ENCODE results near the gene SRSF4. TPM values are rescaled to one million over a fixed set of nuclear protein-coding genes. Genes with fewer than 3 reads are reported as not detected.

SRSF4 gene
- total and polyA plus RNA-seq, 2 of the 8 experiments (the other 6 are each of a cell fraction or from before 2014, with no cell fraction given), result 34.9 to 86.5 TPM

DNA sequence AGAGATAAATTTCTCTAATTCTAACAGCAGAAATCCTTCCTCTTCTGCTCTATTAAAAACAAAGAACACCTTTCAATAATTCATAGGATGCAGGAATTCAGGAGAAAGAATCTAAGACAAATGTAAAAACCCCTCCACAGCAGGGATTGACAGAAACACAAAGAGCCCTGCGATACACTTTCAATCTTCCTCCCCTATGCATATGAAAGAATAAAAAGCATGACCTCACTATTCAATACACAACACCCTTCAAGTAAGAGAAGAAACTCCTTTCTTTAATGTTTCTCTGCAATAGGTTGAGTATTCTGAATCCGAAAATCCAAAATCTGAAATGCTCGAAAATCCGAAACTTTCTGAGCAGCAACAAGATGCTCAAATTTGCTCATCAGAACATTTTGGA is 17.1 kb downstream of the SRSF4 start:
- FAIRE-seq (no peak), DNase-seq (ENCODE audit: low read depth in 1 of 2, low spot score in 2 of 2) (peak in 1 of 2 experiments; percentile 13)
- H3K4me1 ChIP-seq (replicated peaks in 1 of 4; ENCODE audit: control insufficient read depth in 3 of 4, insufficient read depth in 4 of 4, low read length in 3 of 4), result peaks cover 15 to 37% (median 20%) of the 10 kb centered on the region in 4 experiments
- peaks cover 0 to 11% of the 10 kb centered on the region in 2 experiments for H4K20me1 ChIP-seq (replicated peaks in 1 of 2; ENCODE audit: control insufficient read depth in 1 of 2, insufficient read depth in 2 of 2, low read length in 2 of 2)
- H3K9ac ChIP-seq (replicated peaks in 1 of 4; ENCODE audit: extremely low read depth in 1 of 4, low read depth in 3 of 4, low read length in 3 of 4), result no peak overlapping the region
- H3K4me3 ChIP-seq (ENCODE audit: extremely low read depth in 1 of 4, insufficient read depth in 2 of 4, low read depth in 3 of 4, low read length in 4 of 4), result peak overlapping the region in 1 of 4 experiments; percentile 43; a peak in 2 of 8 replicates
- no peak overlapping the region for H4K8ac ChIP-seq (ENCODE audit: extremely low read depth, insufficient read depth, low read length)
- no peak overlapping the region for H2AFZ ChIP-seq (ENCODE audit: low read length)
- H4K5ac ChIP-seq (ENCODE audit: insufficient read length, low read depth, low read length), result peak overlapping the region; percentile 70
- H2BK20ac ChIP-seq (ENCODE audit: low read length), result no peak overlapping the region
- no peak overlapping the region for H3K14ac ChIP-seq (ENCODE audit: insufficient read length)
- H2BK15ac ChIP-seq (ENCODE audit: low read length), result no peak overlapping the region
- H3K4ac ChIP-seq (replicated peaks; ENCODE audit: insufficient read length, low read depth, low read length), result no peak overlapping the region
- H3K27me3 ChIP-seq (replicated peaks in 1 of 4; ENCODE audit: control insufficient read depth in 3 of 4, extremely low read depth in 1 of 4, insufficient read depth in 3 of 4, low read length in 3 of 4), result no peaks in the 10 kb centered on the region
- no peak overlapping the region for H2AK5ac ChIP-seq (ENCODE audit: low read depth, low read length)
- H2BK12ac ChIP-seq (ENCODE audit: low read depth, low read length), result no peak overlapping the region
- peaks cover 10 to 86% of the 10 kb centered on the region in 2 experiments for H3K79me2 ChIP-seq (ENCODE audit: control insufficient read depth in 1 of 2, insufficient read depth in 2 of 2, low read length in 2 of 2)
- no peak overlapping the region for H2BK5ac ChIP-seq (ENCODE audit: low read depth, low read length)
- peak overlapping the region; percentile 25 for H2BK120ac ChIP-seq (replicated peaks; ENCODE audit: low read depth, low read length)
- H3K36me3 ChIP-seq (ENCODE audit: control insufficient read depth in 2 of 4, insufficient read depth in 4 of 4, low read length in 3 of 4), result peaks cover 0 to 37% (median 4%) of the 10 kb centered on the region in 4 experiments; a peak in 5 of 8 replicates
- no peaks in the 10 kb centered on the region for H3K23me2 ChIP-seq (ENCODE audit: low read depth, low read length)
- no peaks in the 10 kb centered on the region for H3K9me3 ChIP-seq (ENCODE audit: insufficient read depth in 2 of 2, low read depth in 1 of 2, low read length in 1 of 2)
- peaks cover 4% of the 10 kb centered on the region for H3K79me1 ChIP-seq (ENCODE audit: low read depth, low read length)
- no peak overlapping the region for H3K18ac ChIP-seq (ENCODE audit: extremely low read depth, low read length)
- H3K4me2 ChIP-seq (ENCODE audit: insufficient read depth in 1 of 2, low read depth in 2 of 2, low read length in 2 of 2), result peak overlapping the region; percentile 15 to 51
- ChIA-PET POLR2A (ENCODE audit: partially characterized antibody) (interaction anchor here (1.0 to 1.3 kb wide), 5 partner anchors 10 to 33 kb away, joined by 3 to 8 read pairs (median 4); partner anchors contain the start of gene SRSF4), CTCF (ENCODE audit: partially characterized antibody) (interaction anchor here (1.5 kb wide), 1 partner anchor 23 kb away, joined by 3 read pairs; no protein-coding TSS in a partner anchor)
- no peak overlapping the region for H3K23ac ChIP-seq (ENCODE audit: insufficient read length)
- no peak overlapping the region for H4K91ac ChIP-seq (replicated peaks; ENCODE audit: insufficient read length, low read length)
- 11% methylated on average over 4 of the region's 4 CpGs; no CpG with 5 or more reads in 1 of the 2 experiments for WGBS, 2 experiments (ENCODE audit: extremely low coverage in 1 of 2, insufficient coverage in 1 of 2, insufficient read length in 1 of 2, insufficient replicate concordance in 2 of 2, low coverage in 1 of 2, low lambda C conversion rate in 2 of 2, missing lambda C conversion rate in 1 of 2)
- no peak overlapping the region for H3K56ac ChIP-seq (replicated peaks; ENCODE audit: insufficient read length, low read depth, low read length)
- H3K27ac ChIP-seq (ENCODE audit: low read depth, low read length), result peak overlapping the region; percentile 18; the same call in 1 of the 2 replicates
- TF ChIP-seq FOSL1 (IDR thresholded peaks at IDR 0.05; ENCODE audit: insufficient read depth, low read depth, low read length) (no peak), EP300 (IDR thresholded peaks at IDR 0.05; ENCODE audit: borderline replicate concordance in 1 of 2, low read depth in 2 of 2, low read length in 2 of 2) (peak in 1 of 2 experiments; percentile 16; a peak in 1 of 3 replicates), CTCF (IDR thresholded peaks at IDR 0.05; ENCODE audit: control extremely low read depth in 1 of 3, insufficient read depth in 1 of 3, low read depth in 1 of 3, low read length in 3 of 3) (no peak), SP4 (IDR thresholded peaks at IDR 0.05; ENCODE audit: low read length) (no peak), TBP (IDR thresholded peaks at IDR 0.05; ENCODE audit: low read depth, low read length) (no peak), HDAC2 (IDR thresholded peaks at IDR 0.05; ENCODE audit: borderline replicate concordance in 1 of 2, low read depth in 2 of 2, low read length in 2 of 2) (no peak), POU5F1 (IDR thresholded peaks at IDR 0.05; ENCODE audit: low read depth, low read length) (0 out of 2 replicates have a peak, but pooled peaks have one; percentile 69), BCL11A (IDR thresholded peaks at IDR 0.05; ENCODE audit: low read depth in 2 of 2, low read length in 2 of 2) (peak in 1 of 2 experiments; percentile 33), SP2 (IDR thresholded peaks at IDR 0.05; ENCODE audit: low read length) (no peak), JUN (IDR thresholded peaks at IDR 0.05; ENCODE audit: low read depth, low read length) (peak; percentile 68; the same call in 1 of the 2 replicates)

All from H1 (cell line).